Measurements from ENCODE around the gene PPIF.

Gene PPIF

GRCh38 chr10:79404690-79405131, 57.4 kb downstream of the PPIF start:
- DNase-seq = no peak

All from hippocampal formation (tissue), 2 donors.